H7 (cell line): ENCODE results near the gene NAALADL2. TPM values are rescaled to one million over a fixed set of nuclear protein-coding genes. Genes with fewer than 3 reads are reported as not detected.

Experiments used
- DNase-seq: peaks from one replicate; pipeline ENCODE4 v3.0.0; 2012
- H3K27me3 ChIP-seq: 2 replicates; pipeline ENCODE4 v1.6.0; 2011; ENCODE audit warnings: mild to moderate bottlenecking, low read length; ENCODE audit not compliant: control insufficient read depth, insufficient read depth
- H3K36me3 ChIP-seq: replicated peaks from 2 replicates; pipeline ENCODE4 v1.5.1; 2011; ENCODE audit warnings: low read length; ENCODE audit not compliant: control insufficient read depth, insufficient read depth
- H3K4me3 ChIP-seq: 2 replicates; pipeline ENCODE4 v1.5.1; 2011; ENCODE audit warnings: low read depth, mild to moderate bottlenecking, control low read depth, low read length, moderate library complexity; ENCODE audit not compliant: insufficient read depth
- total RNA-seq: library from RNA; depleted of rRNA; stranded (reverse); fragments of >200 nt; shearing (Covaris generic); gene quantifications from 2 replicates; pipeline ENCODE4 v1.2.3, GENCODE V29; 2014

NAALADL2 gene
- total RNA-seq, 1 experiment from 2014 or later: 0.14 TPM

GRCh38 chr3:174986685-174987084 is 127.6 kb downstream of the NAALADL2 start:
- DNase-seq: no peak
- Histone ChIP-seq H3K27me3 (no peaks in the 10 kb centered on the region), H3K36me3 (no peaks in the 10 kb centered on the region), H3K4me3 (no peak overlapping the region)

- H3K4me3 ChIP-seq: no peak overlapping the region
- H3K36me3 ChIP-seq: no peaks in the 10 kb centered on the region
- no peaks in the 10 kb centered on the region for H3K27me3 ChIP-seq
- no peak for DNase-seq
These were observed 142.0 kb downstream of the NAALADL2 start for GRCh38 chr3:175001091-175001490.

- DNase-seq: no peak
- Histone ChIP-seq H3K27me3 (no peaks in the 10 kb centered on the region), H3K36me3 (no peaks in the 10 kb centered on the region), H3K4me3 (no peak overlapping the region)
These were observed 143.6 kb downstream of the NAALADL2 start for GRCh38 chr3:175002732-175003143.

GRCh38 chr3:175003590-175003989 is 144.5 kb downstream of the NAALADL2 start:
- H3K4me3 ChIP-seq: no peak overlapping the region
- no peaks in the 10 kb centered on the region for H3K36me3 ChIP-seq
- DNase-seq: no peak
- H3K27me3 ChIP-seq: no peaks in the 10 kb centered on the region

GRCh38 chr3:175005193-175005592 is 146.1 kb downstream of the NAALADL2 start:
- DNase-seq: no peak
- Histone ChIP-seq H3K27me3 (no peaks in the 10 kb centered on the region), H3K36me3 (no peaks in the 10 kb centered on the region), H3K4me3 (no peak overlapping the region)

- Histone ChIP-seq H3K36me3 (no peaks in the 10 kb centered on the region), H3K4me3 (no peak overlapping the region), H3K27me3 (no peaks in the 10 kb centered on the region)
- no peak for DNase-seq
These were observed 146.7 kb downstream of the NAALADL2 start for GRCh38 chr3:175005881-175006280.

GRCh38 chr3:175007306-175007705 is 148.2 kb downstream of the NAALADL2 start:
- Histone ChIP-seq H3K27me3 (no peaks in the 10 kb centered on the region), H3K4me3 (no peak overlapping the region), H3K36me3 (no peaks in the 10 kb centered on the region)
- DNase-seq: no peak

- H3K4me3 ChIP-seq: no peak overlapping the region
- H3K36me3 ChIP-seq: no peaks in the 10 kb centered on the region
- no peak for DNase-seq
- no peaks in the 10 kb centered on the region for H3K27me3 ChIP-seq
These were observed 150.2 kb downstream of the NAALADL2 start for GRCh38 chr3:175009295-175009694.

- Histone ChIP-seq H3K4me3 (no peak overlapping the region), H3K27me3 (no peaks in the 10 kb centered on the region), H3K36me3 (no peaks in the 10 kb centered on the region)
- no peak for DNase-seq
These were observed 156.0 kb downstream of the NAALADL2 start for GRCh38 chr3:175015056-175015635.

- H3K36me3 ChIP-seq: no peaks in the 10 kb centered on the region
These were observed 160.0 kb downstream of the NAALADL2 start for GRCh38 chr3:175018946-175019727.

GRCh38 chr3:175020101-175020500 is 161.0 kb downstream of the NAALADL2 start:
- H3K27me3 ChIP-seq: no peaks in the 10 kb centered on the region
- H3K4me3 ChIP-seq: no peak overlapping the region
- DNase-seq: no peak
- H3K36me3 ChIP-seq: no peaks in the 10 kb centered on the region

More at GRCh38 chr3:175018946-175019727, 160.0 kb downstream of the NAALADL2 start:
- Histone ChIP-seq H3K27me3 (no peaks in the 10 kb centered on the region), H3K4me3 (no peak overlapping the region)
- DNase-seq: no peak

GRCh38 chr3:175029828-175030227 is 170.7 kb downstream of the NAALADL2 start:
- no peaks in the 10 kb centered on the region for H3K36me3 ChIP-seq
- no peak for DNase-seq
- no peaks in the 10 kb centered on the region for H3K27me3 ChIP-seq
- H3K4me3 ChIP-seq: no peak overlapping the region

- H3K27me3 ChIP-seq: no peaks in the 10 kb centered on the region
- no peaks in the 10 kb centered on the region for H3K36me3 ChIP-seq
- H3K4me3 ChIP-seq: no peak overlapping the region
- DNase-seq: no peak
These were observed 180.7 kb downstream of the NAALADL2 start for GRCh38 chr3:175039875-175040274.

- Histone ChIP-seq H3K4me3 (no peak overlapping the region), H3K36me3 (no peaks in the 10 kb centered on the region), H3K27me3 (no peaks in the 10 kb centered on the region)
- no peak for DNase-seq
These were observed 182.2 kb downstream of the NAALADL2 start for GRCh38 chr3:175041369-175041768.

GRCh38 chr3:175046601-175047000 is 187.5 kb downstream of the NAALADL2 start:
- no peak overlapping the region for H3K4me3 ChIP-seq
- no peaks in the 10 kb centered on the region; the same call in 1 of the 2 replicates for H3K36me3 ChIP-seq
- no peaks in the 10 kb centered on the region for H3K27me3 ChIP-seq
- DNase-seq: no peak
